Stomach (tissue), 9 donors: ENCODE results near the gene GZF1. TPM values are rescaled to one million over a fixed set of nuclear protein-coding genes. Genes with fewer than 3 reads are reported as not detected.

ENCODE experiments used
- DNase-seq, 2 donors: peaks; one replicate each; pipeline versions ENCODE4 v3.0.0 to v3.0.0-alpha.2; 2013 to 2019
- H3K27ac ChIP-seq, 5 donors: fragments of 200-600 bp in 4 of 5; sonication (generic) in 4 of 5; one replicate each; pipeline ENCODE4 v1.5.1; 2013 to 2019; ENCODE audit warnings: mild to moderate bottlenecking in 1 of 5, moderate library complexity in 1 of 5
- H3K27me3 ChIP-seq, 3 donors: fragments of 200-600 bp; sonication (generic); one replicate each; pipeline ENCODE4 v1.5.1; 2017 to 2019; ENCODE audit warnings: mixed run types in 1 of 3
- H3K36me3 ChIP-seq, 4 donors: fragments of 200-600 bp; sonication (generic); 1 replicate in 3 of 4; 2 replicates in 1 of 4; pipeline ENCODE4 v1.5.1; 2016 to 2019
- H3K4me1 ChIP-seq, 4 donors: fragments of 200-600 bp; sonication (generic); one replicate each; pipeline ENCODE4 v1.5.1; 2016 to 2019
- H3K4me3 ChIP-seq, 4 donors: fragments of 200-600 bp; sonication (generic) in 3 of 4; one replicate each; pipeline ENCODE4 v1.5.1; 2016 to 2019; ENCODE audit warnings: mild to moderate bottlenecking in 1 of 4
- H3K9me3 ChIP-seq, 4 donors: fragments of 200-600 bp; sonication (generic); one replicate each; pipeline ENCODE4 v1.5.1; 2016 to 2019
- EP300 ChIP-seq: sonication (generic); formaldehyde crosslinking; IDR thresholded peaks from one replicate; pipeline ENCODE4 v1.6.1; 2017; ENCODE audit warnings: antibody characterized with exemption
- POLR2A ChIP-seq, 4 donors: fragments of 450-650 bp; IDR thresholded peaks; one replicate each; pipeline ENCODE4 v1.6.1; 2016; ENCODE audit warnings: antibody characterized with exemption in 4 of 4, control low read depth in 2 of 4, mild to moderate bottlenecking in 1 of 4, moderate library complexity in 1 of 4
- POLR2AphosphoS5 ChIP-seq, 3 donors: sonication (generic); formaldehyde crosslinking; IDR thresholded peaks; one replicate each; pipeline ENCODE4 v1.6.1; 2016; ENCODE audit warnings: antibody characterized with exemption in 3 of 3
- WGBS, 5 donors: extraction: QIAGEN DNeasy Blood & Tissue Kit in 3 of 5; methylation state at CpG; one replicate each; pipeline versions ENCODE4 v1.1.5 to v1.1.7; 2013 to 2018; 5-methylcytosine and 5-hydroxymethylcytosine counted together
- intact Hi-C: fragments of 100-400 bp; cut with DNase I; formaldehyde crosslinking; loops from one replicate; pipeline ENCODE4 v1.15.1; 2023; ENCODE audit warnings: low total_unique reads
- polyA plus RNA-seq, 3 donors: library from polyadenylated mRNA; stranded (reverse); fragments of 200-250 nt; gene quantifications; one replicate each; pipeline ENCODE4 v1.2.3, GENCODE V29; 2013
- total RNA-seq, 5 donors: library from RNA; depleted of rRNA; stranded (reverse); fragments of >200 nt; gene quantifications; one replicate each; pipeline versions ENCODE4 v1.1.0 to v1.2.3, GENCODE V29; 2014 to 2016
- TF ChIP-seq, protein P1 (sequence below), 7 experiments: fragments of 450-650 bp in 4 of 7; fragments of 200-600 bp in 3 of 7; sonication (generic) in 3 of 7; IDR thresholded peaks; one replicate each; pipeline ENCODE4 v1.5.1; 2016 to 2019; ENCODE audit warnings: antibody characterized with exemption in 7 of 7, control low read depth in 2 of 7, mild to moderate bottlenecking in 1 of 7
- donor health status: healthy with polysubstance abuse.
- donor health status: Bipolar disorder and iron deficiency.
- donor health status: healthy.

GZF1 gene
- total and polyA plus RNA-seq, 8 donors, result 2.9 to 19.7 (median 8.6) TPM

DNA sequence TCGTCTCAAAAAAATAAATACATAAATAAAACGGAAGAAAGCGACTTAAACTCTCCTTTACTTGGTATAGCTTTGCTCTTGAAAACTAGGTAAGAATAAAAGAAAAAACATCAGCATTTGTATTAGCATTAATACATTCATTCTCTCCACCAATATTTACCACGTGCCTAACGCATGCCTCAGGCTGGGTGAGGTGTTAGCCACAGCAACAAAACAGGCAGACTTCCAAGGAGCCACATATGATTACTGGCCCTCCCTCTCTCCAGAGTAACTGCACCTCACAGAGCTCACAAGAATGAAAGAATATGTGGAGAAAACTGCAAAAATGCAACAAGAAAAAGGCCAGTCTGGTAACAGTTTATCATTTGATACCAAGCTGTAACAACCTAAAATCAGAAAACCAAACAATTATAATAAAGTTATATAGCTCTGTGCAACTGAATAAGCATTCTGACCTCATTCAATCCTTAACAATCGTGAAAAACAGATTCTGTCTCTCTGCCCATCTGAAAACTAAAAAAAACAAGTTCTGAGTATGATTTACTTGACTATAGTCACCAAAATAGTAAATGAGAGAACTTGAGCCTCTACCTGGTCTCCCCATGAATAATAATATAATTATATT is 54.1 kb downstream of the GZF1 start:
- no peaks in the 10 kb centered on the region for H3K36me3 ChIP-seq
- H3K4me1 ChIP-seq, result peaks cover 11 to 77% (median 35%) of the 10 kb centered on the region in 4 donors
- no peaks in the 10 kb centered on the region for H3K27me3 ChIP-seq
- TF ChIP-seq POLR2A (IDR thresholded peaks at IDR 0.05) (no peak), EP300 (no peak), POLR2AphosphoS5 (IDR thresholded peaks at IDR 0.05) (no peak)
- TF ChIP-seq, protein P1, sequence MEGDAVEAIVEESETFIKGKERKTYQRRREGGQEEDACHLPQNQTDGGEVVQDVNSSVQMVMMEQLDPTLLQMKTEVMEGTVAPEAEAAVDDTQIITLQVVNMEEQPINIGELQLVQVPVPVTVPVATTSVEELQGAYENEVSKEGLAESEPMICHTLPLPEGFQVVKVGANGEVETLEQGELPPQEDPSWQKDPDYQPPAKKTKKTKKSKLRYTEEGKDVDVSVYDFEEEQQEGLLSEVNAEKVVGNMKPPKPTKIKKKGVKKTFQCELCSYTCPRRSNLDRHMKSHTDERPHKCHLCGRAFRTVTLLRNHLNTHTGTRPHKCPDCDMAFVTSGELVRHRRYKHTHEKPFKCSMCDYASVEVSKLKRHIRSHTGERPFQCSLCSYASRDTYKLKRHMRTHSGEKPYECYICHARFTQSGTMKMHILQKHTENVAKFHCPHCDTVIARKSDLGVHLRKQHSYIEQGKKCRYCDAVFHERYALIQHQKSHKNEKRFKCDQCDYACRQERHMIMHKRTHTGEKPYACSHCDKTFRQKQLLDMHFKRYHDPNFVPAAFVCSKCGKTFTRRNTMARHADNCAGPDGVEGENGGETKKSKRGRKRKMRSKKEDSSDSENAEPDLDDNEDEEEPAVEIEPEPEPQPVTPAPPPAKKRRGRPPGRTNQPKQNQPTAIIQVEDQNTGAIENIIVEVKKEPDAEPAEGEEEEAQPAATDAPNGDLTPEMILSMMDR (IDR thresholded peaks at IDR 0.05), result no peak
- H3K4me3 ChIP-seq, result no peak overlapping the region
- no peak overlapping the region for H3K27ac ChIP-seq
- 55 to 72% (median 58%) methylated on average over 6 of the region's 6 CpGs for WGBS, 5 donors
- DNase-seq, result no peak
- H3K9me3 ChIP-seq, result no peaks in the 10 kb centered on the region
- intact Hi-C loops, result no loop called here

- DNase-seq, result no peak
- Histone ChIP-seq H3K27ac (no peak overlapping the region), H3K9me3 (no peaks in the 10 kb centered on the region), H3K4me3 (no peak overlapping the region), H3K4me1 (peaks cover 7 to 66% (median 36%) of the 10 kb centered on the region in 4 donors), H3K36me3 (no peaks in the 10 kb centered on the region), H3K27me3 (no peaks in the 10 kb centered on the region)
- intact Hi-C loops, result no loop called here
- TF ChIP-seq, protein P1 (IDR thresholded peaks at IDR 0.05), result no peak
- TF ChIP-seq POLR2A (IDR thresholded peaks at IDR 0.05), result no peak
- TF ChIP-seq POLR2AphosphoS5 (IDR thresholded peaks at IDR 0.05), result no peak
- TF ChIP-seq EP300, result no peak
These were observed 55.9 kb downstream of the GZF1 start for GRCh38 chr20:23417861-23418260.

- Histone ChIP-seq H3K36me3 (no peaks in the 10 kb centered on the region), H3K27ac (peak overlapping the region in 4 of 5 donors; percentile 91 to 94 (median 92)), H3K4me3 (peak overlapping the region; percentile 79 to 98 (median 83)), H3K4me1 (peaks cover 7 to 58% (median 36%) of the 10 kb centered on the region in 4 donors), H3K9me3 (no peaks in the 10 kb centered on the region), H3K27me3 (no peaks in the 10 kb centered on the region)
- 48 to 56% (median 51%) methylated on average over 5 of the region's 5 CpGs for WGBS, 5 donors
- DNase-seq, result no peak
- intact Hi-C loops, result no loop called here
- TF ChIP-seq EP300, result no peak
- no peak for TF ChIP-seq POLR2A (IDR thresholded peaks at IDR 0.05)
- TF ChIP-seq, protein P1 (IDR thresholded peaks at IDR 0.05), result no peak
- no peak for TF ChIP-seq POLR2AphosphoS5 (IDR thresholded peaks at IDR 0.05)
These were observed 57.6 kb downstream of the GZF1 start for GRCh38 chr20:23419657-23419994.

GRCh38 chr20:23419995-23420901 is 58.3 kb downstream of the GZF1 start:
- intact Hi-C loops, result no loop called here
- Histone ChIP-seq H3K27ac (peak overlapping the region; percentile 91 to 94 (median 93)), H3K9me3 (no peaks in the 10 kb centered on the region), H3K27me3 (peaks cover 0 to 5% (median 0%) of the 10 kb centered on the region in 3 donors), H3K4me3 (peak overlapping the region; percentile 79 to 98 (median 83)), H3K36me3 (no peaks in the 10 kb centered on the region), H3K4me1 (peaks cover 7 to 57% (median 33%) of the 10 kb centered on the region in 4 donors)
- no peak for TF ChIP-seq POLR2AphosphoS5 (IDR thresholded peaks at IDR 0.05)
- TF ChIP-seq, protein P1 (IDR thresholded peaks at IDR 0.05), result no peak
- TF ChIP-seq EP300, result no peak
- TF ChIP-seq POLR2A (IDR thresholded peaks at IDR 0.05), result no peak
- WGBS, 5 donors, result 1 to 4% (median 2%) methylated on average over 50 to 58 of the region's 58 CpGs
- DNase-seq, result peak; percentile 89
